DMS 273 treated with DMSO at 0.1 percent for 48 hours (cell line): Measurements from ENCODE around the gene PSMA2.

Source experiments
- DNase-seq: peaks from one replicate; lab custom pipeline; 2025; lab: John Stamatoyannopoulos, UW

PSMA2 gene

DNA sequence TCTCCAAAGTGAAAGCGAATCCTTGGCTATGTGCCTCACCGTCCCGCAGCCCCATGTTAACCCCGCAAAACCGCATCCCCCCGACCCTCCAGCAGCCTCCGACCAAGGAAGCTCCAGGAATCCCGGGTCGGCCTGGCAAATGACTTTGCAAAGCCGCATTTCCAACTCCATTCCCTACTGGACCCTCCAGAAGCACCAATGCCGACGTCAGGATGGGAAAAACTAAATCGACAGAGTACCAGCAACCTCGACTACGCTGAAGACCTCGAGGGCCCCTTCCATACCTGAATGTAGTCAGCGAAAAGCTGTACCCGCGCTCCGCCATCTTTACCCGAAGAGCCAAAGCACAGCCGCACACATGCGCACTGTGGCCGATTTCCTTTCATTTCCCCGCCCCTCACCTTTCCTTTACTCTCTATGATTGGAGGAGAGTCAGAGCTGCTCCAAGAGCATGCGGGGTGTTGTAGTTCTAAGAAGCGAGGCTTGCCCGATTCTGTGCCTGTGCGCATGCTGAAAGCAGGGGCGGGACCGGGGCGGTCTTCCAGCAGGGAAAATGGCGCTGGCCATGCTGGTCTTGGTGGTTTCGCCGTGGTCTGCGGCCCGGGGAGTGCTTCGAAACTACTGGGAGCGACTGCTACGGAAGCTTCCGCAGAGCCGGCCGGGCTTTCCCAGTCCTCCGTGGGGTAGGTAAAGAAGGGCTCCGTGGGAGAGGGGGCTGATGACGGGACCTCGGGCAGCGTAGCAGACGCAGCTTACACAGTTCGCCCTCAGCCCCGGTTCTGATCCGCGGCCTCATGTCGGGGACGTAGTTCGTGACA lies at the start of gene PSMA2, which contains the start of gene MRPL32:
Gene PSMA2 (minus strand): TSS at position 341 of the 818 bp plus-strand sequence. CDS start 16 bp downstream, at position 325.
Gene MRPL32 (plus strand): TSS at position 543 of the 818 bp plus-strand sequence. CDS start 11 bp downstream, at position 554.
- peak; percentile 99 for DNase-seq

DNA sequence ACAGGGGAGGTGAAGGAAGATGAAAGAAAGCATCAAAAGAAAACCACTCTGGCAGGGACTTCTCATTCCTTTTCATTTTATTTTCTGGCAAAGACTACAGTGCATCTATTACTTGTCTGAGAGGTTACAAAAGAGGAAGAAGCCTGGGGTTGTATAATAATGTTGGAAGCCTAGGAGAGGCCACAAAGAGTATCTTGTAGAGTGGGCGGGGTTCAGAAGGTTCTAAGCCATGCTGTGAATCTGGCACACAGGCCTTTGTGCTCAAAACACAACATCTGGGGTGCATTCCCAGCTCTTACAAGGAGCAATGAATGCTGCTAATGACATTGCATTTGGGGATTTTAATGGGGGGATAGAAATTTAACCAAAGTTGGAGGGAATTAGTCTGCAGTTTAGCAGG lies 49.6 kb upstream of the PSMA2 start:
- no peak for DNase-seq

GRCh38 chr7:42980514-42980913 lies 48.5 kb upstream of the PSMA2 start:
- DNase-seq: no peak

- DNase-seq: no peak
Measured at GRCh38 chr7:42980084-42980483, 48.1 kb upstream of the PSMA2 start.

- DNase-seq: no peak
Measured at GRCh38 chr7:42978496-42978895, 46.5 kb upstream of the PSMA2 start.

- no peak for DNase-seq
Measured at GRCh38 chr7:42976371-42976770, 44.4 kb upstream of the PSMA2 start.

DNA sequence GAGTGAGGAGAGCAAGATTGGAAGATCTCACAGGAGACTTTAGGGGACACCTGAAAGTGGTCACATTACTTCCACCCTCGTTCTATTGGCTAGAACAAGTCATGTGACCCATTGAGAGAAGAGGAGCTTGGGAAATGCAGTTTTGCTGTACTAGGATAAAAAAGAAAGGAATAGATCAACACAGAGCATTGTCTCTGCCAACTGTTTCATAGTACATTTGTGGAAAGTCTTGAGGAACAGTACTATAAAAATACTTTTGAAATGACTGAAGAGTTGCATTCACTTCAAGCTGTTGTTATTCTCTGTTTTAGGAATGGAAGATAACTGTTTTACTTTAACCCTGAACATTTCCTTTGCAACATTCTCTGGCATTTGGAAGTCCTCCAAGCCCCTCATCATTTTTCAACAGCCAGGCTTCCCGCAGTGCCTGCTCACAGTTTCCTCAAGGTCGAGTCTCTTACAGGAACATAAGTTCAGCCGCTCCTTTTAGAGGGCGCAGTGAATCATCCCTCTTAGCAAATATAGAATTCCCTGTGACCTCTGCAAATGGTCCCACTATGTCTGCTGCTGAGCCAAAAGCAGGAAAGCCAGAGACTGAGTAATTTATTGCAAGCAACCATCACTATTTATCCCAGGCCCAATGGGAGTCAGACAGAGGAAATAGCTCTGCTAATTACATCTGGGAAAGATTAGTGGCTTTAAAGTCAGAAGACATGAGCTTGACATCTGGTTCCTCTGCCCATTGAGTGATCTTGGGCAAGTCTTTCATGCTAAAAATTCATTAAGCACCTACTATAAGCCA lies 40.9 kb upstream of the PSMA2 start:
- DNase-seq: no peak

GRCh38 chr7:42967391-42967790 lies 35.4 kb upstream of the PSMA2 start:
- DNase-seq: no peak

DNA sequence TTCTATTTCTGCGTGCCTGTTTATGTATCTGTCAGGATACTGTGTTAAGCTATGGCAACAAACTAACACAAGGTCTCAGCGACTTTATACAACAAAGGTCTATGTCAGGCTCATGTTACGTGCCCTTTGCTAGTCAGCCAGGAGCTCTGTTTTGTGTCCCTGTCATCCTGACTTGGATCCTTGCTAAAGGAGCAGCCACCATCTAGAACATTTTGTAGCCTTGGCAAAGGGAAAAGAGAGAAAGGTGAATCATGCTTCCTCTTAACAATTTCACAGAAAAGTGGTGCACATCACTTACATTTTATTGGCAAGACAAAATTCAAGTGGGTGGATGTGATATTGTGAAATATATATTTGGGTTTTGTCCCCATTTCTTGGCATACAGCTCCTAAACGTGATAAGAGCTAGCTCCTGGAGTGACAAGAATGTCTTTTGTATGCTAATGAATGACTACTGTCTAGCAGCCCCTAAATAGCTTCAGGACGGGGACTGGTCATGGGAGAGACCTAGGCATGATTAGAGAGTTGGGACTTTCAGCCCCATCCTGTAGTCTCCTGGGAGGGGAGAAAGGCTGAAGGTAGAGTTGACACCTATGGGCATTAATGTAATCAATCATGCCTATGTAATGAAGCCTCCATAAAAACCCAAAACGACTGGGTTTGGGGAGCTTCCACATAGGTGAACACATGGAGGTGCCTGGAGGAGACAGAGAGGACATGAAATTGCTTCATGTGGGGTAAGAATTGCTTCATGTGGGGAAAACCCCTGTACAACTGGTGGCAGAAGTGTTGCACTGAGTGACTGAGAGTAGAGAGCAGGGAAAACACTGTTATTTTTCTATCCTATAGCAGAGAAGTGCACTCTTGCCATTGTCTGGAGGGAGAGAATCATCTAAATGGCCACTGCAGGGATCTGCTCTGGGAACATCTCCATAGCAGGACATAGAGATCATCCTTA lies 33.2 kb upstream of the PSMA2 start:
- no peak for DNase-seq

- no peak for DNase-seq
Measured at GRCh38 chr7:42964293-42964692, 32.3 kb upstream of the PSMA2 start.

DNA sequence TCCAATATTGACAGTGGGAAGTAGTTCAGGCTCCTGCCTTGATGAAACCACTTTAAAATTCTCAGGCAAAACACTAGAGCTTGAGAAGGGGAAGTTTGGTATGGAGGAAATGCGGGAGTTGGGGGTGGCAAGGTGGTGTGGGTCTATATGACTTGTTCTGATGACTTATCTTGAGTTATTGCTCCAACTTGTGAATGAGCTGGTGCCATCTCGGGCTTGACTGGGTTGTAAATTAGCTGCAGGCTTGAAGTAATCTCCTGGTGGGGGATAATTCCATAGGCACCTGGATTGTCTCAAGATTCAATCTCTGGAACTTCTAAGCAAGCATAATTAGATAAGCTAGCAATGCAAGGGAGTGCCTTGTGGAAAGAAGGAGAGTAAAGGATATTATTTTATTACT lies 29.2 kb upstream of the PSMA2 start:
- DNase-seq: no peak

DNA sequence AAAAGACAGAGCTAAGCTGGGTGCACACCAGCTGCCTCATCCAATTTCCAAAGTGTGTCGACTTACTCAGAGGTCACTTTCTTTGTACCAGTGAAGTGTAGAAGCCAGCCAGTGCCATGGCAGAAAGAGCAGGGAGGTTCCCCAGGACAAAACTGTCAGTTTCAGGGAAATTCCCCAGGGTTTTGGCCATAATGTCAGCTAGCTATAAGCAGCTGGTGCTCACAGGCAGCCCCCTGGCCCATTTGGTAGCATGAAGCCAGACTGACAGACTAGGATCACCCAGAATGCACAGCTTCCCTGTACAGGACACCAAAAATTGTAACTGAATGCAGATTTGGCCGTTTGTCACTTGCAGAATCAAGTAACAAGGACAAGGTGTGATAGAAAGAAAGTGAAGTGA lies 28.8 kb upstream of the PSMA2 start:
- DNase-seq: no peak

GRCh38 chr7:42959549-42959948 lies 27.6 kb upstream of the PSMA2 start:
- no peak for DNase-seq

DNA sequence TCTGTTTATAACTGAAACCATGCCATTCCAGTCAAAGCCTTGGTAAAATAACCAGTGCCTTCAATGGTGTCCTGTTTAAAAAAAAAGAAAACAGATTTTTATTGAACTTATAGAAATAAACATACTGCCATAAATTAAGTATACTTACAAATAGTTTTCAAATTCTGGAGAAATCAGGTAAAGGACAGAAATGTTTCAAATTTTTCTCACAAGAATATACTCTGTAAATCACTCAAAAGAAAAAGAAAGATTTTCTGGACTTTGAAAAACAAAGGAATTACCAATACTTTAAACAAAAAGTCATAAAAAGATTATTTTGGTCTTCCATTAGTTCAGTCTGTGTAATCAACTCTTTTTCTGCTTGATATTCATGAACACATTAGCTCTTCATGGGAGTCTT lies 24.1 kb upstream of the PSMA2 start:
- DNase-seq: no peak

- DNase-seq: no peak
Measured at GRCh38 chr7:42953994-42954393, 22.0 kb upstream of the PSMA2 start.

DNA sequence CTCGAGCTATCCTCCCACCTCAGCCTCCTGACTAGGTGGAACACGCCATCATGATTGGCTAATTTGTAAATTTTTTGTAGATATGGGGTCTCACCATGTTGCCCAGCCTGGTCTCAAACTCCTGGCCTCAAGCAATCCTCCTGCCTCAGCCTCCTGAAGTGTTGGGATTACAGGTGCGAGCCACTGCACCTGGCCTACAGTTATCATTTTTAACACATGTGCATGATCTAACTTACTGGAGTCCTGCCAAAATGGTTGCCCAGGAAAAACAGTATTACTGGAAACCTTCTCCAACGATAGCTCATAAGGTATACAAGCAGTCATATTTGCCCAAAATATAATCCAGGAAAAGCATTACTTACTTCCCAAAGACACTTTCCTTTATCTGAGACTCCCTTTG lies 20.4 kb upstream of the PSMA2 start:
- DNase-seq: no peak

DNA sequence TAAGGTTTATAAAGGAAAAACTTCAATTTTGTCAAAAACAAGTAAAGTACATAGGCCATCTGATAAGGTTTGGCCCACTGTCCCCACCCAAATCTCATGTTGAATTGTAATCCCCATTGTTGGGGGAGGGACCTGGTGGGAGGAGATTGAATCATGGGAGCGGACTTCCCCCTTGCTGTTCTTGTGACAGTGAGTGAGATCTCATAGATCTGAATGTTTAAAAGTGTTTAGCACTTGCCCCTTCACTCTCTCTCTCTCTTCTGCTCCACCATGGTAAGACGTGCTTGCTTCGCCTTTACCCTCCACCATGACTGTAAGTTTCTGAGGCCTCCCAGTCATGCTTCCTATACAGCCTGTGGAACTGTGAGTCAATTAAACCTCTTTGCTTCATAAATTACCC lies 18.4 kb upstream of the PSMA2 start:
- DNase-seq: no peak

DNA sequence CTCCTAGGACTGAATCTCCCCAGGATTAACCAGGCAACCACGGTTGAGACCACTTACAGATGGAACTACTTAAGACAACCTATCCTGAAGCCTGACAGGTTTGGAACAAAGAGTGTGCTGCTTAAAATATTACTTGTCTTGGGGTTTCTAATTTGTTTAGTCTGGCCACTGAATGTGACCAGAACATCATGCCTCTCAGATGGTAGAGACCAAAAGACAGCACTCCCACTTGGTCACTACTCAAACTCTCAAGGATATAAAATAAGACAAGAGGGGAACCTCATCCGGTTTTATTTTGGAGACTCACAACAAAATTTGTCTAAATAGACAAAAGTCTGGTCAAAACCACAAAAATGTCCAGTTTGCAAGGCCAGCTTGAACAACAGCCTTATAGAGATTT lies 15.5 kb upstream of the PSMA2 start:
- no peak for DNase-seq

DNA sequence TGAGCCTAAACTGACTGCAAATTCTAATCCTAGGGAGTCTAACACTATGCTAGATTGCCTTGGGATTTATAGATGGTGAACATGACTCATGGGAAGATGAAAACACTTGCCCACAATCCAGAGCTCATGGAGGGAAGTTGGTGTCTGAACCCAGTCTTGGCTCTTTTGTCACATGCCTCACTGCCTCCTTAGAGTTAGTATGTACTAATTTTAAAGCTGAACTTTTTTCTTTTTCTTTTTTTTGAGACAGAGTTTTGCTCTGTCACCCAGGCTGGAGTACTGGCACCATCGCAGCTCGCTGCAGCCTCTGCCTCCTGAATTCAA lies 14.6 kb upstream of the PSMA2 start:
- DNase-seq: no peak

DNA sequence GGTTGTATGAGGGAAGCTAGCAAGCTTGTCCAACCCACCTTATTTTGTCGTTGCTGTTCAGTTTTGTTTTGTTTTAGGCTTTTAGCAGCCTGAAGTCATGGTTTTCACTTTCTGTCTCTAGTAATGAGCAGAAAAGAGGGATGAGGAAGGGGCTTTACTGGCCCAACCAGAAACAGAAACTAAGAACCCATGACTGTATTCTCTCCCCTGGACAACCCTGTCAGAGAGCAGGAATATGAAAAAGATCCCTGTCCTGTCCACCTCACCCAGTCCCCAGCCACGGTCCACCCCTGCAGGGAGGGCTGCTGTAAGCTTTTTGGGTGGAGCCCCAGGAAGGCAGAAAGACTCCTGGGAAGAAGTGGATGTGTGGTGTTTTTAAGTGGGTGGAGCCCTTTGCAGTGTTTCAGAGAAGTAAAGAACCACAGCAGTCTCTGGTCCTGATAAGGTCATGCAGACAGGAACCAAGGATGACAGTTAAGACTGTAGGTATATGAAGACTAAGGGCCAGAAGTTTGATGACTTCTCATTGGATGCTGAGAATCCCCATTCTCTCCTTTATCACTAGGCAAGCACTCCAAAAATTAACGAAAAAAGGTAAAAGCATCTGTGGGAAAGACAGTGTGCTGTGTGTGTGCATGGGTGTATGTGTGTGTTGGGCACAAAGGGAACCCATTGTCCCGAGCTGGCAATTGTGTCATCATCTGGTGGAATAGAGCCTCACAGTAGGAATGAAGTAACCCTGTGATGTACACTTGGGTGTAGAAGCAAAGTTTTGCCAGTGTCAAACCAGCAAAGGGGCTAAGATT lies 14.1 kb upstream of the PSMA2 start:
- DNase-seq: no peak
